Choroid plexus epithelial cell (primary cell): Measurements from ENCODE around the gene RTP5.

Experiments used
- DNase-seq: peaks from one replicate; pipeline ENCODE4 v3.0.0-alpha.2; 2010; ENCODE audit warnings: low read depth
- H3K4me3 ChIP-seq: 2 replicates; pipeline ENCODE4 v1.5.1; 2011; ENCODE audit warnings: low read depth, mild to moderate bottlenecking, control low read depth, low read length, moderate library complexity
- TF ChIP-seq, protein P1 (sequence below): conservative IDR thresholded peaks from 2 replicates; pipeline ENCODE4 v1.5.1; 2011; ENCODE audit warnings: low read depth, mild to moderate bottlenecking, control low read depth, inconsistent platforms, low read length, moderate library complexity

The RTP5 gene

DNA sequence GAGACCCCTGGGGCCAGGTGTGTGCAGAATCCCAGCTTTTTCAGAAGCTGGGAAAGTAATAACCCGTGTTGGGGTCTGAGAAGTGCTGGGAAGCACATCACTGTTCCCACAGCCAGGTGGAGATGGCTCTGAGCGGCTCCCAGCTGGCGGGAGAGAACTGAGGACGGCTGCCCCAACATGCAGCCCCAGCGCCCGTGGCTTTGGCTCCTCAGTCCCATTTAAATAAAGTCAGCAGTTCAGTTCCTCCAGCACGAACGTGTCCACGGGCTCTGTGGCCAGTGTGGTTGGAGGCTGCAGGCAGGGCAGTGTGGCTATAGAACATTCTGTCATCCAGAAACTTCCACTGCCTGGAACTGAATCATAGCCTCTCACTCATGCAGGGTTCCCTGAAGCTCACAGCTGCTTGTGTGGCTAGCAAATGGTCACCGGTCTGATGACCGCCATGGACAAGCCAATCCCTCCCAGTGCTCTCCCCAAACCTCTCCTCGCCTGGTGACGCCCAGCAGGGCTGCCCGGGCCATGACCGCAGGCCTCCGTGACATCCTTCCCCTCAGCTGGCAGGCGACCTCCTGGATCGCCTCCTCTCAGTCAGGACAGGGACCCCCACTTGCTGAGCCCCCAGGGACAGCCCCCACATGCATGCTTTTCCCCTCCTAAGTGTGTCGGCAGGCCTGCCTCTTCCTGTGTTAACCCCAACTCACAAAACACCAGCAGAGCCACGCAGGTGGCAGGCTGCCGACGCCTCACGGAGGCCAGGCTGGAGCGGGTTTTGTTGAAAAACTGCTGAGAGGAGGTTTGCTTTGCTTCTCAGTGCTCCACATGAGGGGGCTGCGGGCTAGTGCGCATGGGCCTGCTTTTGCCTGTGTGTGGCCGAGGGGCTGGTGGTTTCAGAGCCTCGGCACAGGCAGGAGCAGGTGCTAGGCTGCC is 1.3 kb downstream of the RTP5 start:
- TF ChIP-seq, protein P1, sequence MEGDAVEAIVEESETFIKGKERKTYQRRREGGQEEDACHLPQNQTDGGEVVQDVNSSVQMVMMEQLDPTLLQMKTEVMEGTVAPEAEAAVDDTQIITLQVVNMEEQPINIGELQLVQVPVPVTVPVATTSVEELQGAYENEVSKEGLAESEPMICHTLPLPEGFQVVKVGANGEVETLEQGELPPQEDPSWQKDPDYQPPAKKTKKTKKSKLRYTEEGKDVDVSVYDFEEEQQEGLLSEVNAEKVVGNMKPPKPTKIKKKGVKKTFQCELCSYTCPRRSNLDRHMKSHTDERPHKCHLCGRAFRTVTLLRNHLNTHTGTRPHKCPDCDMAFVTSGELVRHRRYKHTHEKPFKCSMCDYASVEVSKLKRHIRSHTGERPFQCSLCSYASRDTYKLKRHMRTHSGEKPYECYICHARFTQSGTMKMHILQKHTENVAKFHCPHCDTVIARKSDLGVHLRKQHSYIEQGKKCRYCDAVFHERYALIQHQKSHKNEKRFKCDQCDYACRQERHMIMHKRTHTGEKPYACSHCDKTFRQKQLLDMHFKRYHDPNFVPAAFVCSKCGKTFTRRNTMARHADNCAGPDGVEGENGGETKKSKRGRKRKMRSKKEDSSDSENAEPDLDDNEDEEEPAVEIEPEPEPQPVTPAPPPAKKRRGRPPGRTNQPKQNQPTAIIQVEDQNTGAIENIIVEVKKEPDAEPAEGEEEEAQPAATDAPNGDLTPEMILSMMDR, result no peak
- no peak overlapping the region for H3K4me3 ChIP-seq
- no peak for DNase-seq

DNA sequence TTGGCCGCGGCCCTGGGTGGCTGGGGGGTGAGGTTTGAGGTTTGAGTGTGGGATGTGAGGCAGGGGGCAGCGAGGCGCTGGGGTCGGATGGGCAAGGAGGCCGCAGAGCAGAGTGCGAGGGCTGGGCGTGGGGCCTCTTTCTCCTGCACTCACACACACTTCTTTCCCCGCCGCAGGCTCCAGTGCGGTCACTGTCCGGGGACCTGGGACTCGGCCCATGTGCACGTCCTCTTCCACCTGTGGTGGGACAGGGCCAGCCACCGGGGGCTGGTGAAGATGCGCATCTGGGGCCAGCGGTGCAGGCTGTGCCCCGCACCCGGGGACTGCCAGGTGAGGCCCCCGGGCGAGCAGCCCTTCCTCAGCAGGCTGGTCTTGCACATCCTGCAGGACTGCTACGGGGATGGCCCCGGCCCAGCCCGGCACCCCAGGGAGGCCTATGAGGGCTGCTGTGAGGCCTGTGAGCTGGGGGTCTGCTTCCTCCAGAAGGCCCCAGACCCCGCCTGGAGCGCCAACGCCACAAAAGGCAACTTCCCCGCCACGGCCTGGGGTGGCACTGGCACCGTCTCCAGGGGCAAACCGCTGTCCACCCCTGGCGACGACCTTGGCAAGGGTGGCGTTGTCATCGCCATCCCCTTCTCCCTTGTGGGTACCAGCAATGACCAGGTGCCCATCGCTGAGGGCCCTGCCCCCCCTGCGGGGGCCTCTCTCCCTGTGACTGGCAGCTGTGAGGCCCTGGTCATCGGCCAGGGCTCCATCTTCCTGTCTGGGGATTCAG is 2.2 kb downstream of the RTP5 start:
- no peak for DNase-seq
- TF ChIP-seq, protein P1, result no peak
- no peak overlapping the region for H3K4me3 ChIP-seq

DNA sequence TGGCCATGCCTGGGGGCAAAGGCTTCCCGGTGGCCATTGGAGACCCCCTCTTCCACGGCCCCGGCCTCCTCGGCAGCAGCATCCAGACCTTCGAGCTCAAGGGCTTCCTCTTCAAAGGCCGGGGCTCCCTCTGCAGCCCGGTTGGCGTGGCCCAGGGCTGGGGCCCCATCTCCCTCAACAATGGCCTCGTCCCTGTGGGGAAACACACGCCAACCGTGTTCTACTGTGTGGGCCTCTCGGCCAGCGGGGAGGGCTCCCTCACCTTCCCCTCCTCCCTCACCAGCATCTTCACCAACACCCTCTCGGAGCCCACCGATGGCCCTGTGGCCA is 2.7 kb downstream of the RTP5 start:
- TF ChIP-seq, protein P1, result no peak
- DNase-seq, result no peak
- H3K4me3 ChIP-seq, result no peak overlapping the region

DNA sequence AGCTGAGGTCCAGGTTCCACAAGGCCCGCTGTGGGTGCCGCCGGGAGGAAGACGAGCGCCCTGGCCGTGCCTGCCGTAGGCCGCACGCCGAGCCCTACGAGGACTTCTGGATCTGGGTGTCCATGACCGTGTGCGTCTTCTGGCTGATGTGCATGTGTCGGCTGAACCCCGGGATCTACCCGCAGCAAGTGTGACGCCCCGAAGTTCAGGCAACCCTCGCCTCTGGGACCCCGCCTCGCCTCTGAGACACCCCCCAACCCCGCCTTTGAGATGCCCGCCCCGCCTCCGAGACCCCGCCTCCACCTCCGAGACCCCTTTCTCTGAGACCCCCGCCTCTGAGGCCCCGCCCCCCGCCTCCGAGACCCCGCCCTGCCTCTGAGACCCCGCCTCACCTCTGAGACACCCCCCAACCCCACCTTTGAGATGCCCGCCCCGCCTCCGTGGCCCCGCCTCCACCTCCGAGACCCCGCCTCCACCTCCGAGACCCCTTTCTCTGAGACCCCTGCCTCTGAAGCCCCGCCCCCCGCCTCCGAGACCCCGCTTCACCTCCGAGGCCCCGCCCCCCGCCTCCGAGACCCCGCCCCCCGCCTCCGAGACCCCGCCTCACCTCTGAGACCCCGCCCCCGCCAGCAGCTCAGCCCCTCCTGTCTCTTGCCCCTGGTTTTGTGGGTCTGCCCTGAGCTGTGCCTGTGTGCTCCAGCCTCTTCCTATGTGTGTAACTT is 3.7 kb downstream of the RTP5 start:
- H3K4me3 ChIP-seq, result no peak overlapping the region
- DNase-seq, result no peak
- TF ChIP-seq, protein P1, result no peak

DNA sequence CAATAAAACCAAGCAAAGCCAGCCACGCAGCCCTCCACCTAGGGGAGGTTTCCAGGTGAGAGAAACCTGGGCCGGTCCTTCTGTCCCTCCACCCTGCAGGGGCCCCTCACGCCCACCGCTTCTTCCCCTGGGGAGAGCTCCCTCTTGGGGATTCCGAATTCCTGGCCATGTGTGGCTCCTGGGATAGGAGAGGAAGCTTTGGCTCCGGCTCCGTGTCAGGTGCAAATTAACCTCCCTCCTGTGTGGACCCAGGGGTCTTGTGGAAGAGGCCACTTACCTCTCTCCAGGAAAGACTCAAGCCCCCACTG is 4.2 kb downstream of the RTP5 start:
- no peak overlapping the region for H3K4me3 ChIP-seq
- TF ChIP-seq, protein P1, result no peak
- DNase-seq, result no peak

DNA sequence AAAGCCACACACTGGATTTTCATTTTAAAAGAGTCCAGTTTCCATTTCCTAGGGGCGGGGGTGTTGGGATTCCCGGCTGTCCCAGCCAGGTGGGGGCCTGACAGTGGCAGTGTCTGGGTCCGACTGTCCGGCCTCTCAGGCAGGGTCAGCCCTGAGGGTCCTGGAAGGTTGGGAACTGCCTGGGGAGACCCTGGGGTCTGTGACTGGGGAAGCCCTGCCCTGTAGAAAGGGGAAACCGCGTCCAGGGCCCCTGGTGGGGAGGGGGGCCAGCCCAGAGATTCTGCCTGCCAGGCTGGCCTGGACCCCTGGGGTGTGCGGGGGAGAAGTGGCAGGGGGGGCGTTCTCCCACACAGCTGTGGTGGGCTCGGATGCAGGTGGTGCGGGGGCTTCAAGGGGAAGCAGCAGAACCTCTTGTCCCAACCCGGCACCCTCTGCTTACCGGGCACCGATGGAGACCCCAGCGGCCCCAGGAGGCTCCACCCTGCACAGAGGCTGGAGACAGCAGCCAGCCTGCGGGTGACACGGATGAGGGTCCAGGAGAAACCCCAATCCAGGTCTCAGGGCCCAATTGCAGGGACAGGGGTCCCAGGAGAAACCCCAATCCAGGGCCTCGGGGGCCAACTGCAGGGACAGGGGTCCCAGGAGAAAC is 4.9 kb downstream of the RTP5 start:
- no peak for DNase-seq
- no peak overlapping the region for H3K4me3 ChIP-seq
- TF ChIP-seq, protein P1, result no peak
